HepG2 (cell line): Measurements from ENCODE around the gene ADAMTS4. TPM values are rescaled to one million over a fixed set of nuclear protein-coding genes. Genes with fewer than 3 reads are reported as not detected.

ENCODE experiments used
- CBX1 ChIP-seq: IDR thresholded peaks from one replicate; pipeline ENCODE4 v1.6.1; 2016; ENCODE audit warnings: antibody characterized with exemption, low read depth
- EHMT2 ChIP-seq: fragments of 200-600 bp; sonication (generic); IDR thresholded peaks from 2 replicates; pipeline ENCODE4 v1.7.0; 2017; ENCODE audit warnings: antibody characterized with exemption, low read depth, low read length, borderline replicate concordance
- KDM3A ChIP-seq: IDR thresholded peaks from 2 replicates; pipeline ENCODE4 v1.6.1; 2018; ENCODE audit warnings: low read depth, missing compliant biosample characterization
- KLF6 ChIP-seq: IDR thresholded peaks from 2 replicates; pipeline ENCODE4 v1.8.0; 2016; ENCODE audit warnings: missing biosample characterization, missing genetic modification reagents
- NONO ChIP-seq, 2 experiments: fragments of 450-650 bp in 1 of 2; sonication (generic) in 1 of 2; formaldehyde crosslinking in 1 of 2; IDR thresholded peaks in 1 of 2; conservative IDR thresholded peaks in 1 of 2; 2 replicates each; pipeline versions ENCODE4 v1.6.1 to v1.8.0; 2017 to 2022; ENCODE audit warnings: mild to moderate bottlenecking in 1 of 2, missing genetic modification reagents in 1 of 2, moderate library complexity in 1 of 2
- POLR2AphosphoS5 ChIP-seq: IDR thresholded peaks from 2 replicates; pipeline ENCODE4 v1.6.1; 2012; ENCODE audit warnings: low read depth, low read length
- RARG ChIP-seq: sonication (generic); formaldehyde crosslinking; IDR thresholded peaks from 2 replicates; pipeline ENCODE4 v1.4.0; 2020; ENCODE audit warnings: low read depth, mild to moderate bottlenecking, missing genetic modification reagents
- ZBTB44 ChIP-seq: sonication (generic); formaldehyde crosslinking; IDR thresholded peaks from 2 replicates; pipeline ENCODE4 v1.4.0; 2020; ENCODE audit warnings: missing genetic modification reagents
- ZFP37 ChIP-seq: sonication (generic); formaldehyde crosslinking; IDR thresholded peaks from 2 replicates; pipeline ENCODE4 v1.4.0; 2020; ENCODE audit warnings: missing genetic modification reagents, borderline replicate concordance
- ZMAT3 ChIP-seq: sonication (generic); formaldehyde crosslinking; conservative IDR thresholded peaks from 2 replicates; pipeline ENCODE4 v1.7.0; 2021; ENCODE audit warnings: missing genetic modification reagents
- ZNF530 ChIP-seq: sonication (generic); formaldehyde crosslinking; IDR thresholded peaks from 2 replicates; pipeline ENCODE4 v1.5.0; 2020; ENCODE audit warnings: low read depth, mild to moderate bottlenecking, missing genetic modification reagents
- ZNF720 ChIP-seq: sonication (generic); formaldehyde crosslinking; IDR thresholded peaks from 2 replicates; pipeline ENCODE4 v1.4.0; 2020; ENCODE audit warnings: missing genetic modification reagents
- polyA plus RNA-seq, 8 experiments: library from polyadenylated mRNA; depleted of rRNA in 3 of 8; stranded (reverse) in 7 of 8; unstranded in 1 of 8; fragments of >200 nt; fragmentation: Illumina TruSeq in 4 of 8; extraction: Trizol in 4 of 8; gene quantifications; 2 replicates each; pipeline versions ENCODE4 v1.2.1 to v1.2.3, GENCODE V29; 2011 to 2016; ENCODE audit warnings: low read depth in 4 of 8, missing spikeins in 1 of 8, mixed read lengths in 1 of 8; ENCODE audit not compliant: insufficient read depth in 1 of 8
- total RNA-seq, 5 experiments: library from RNA; depleted of rRNA; stranded (reverse); fragments of >200 nt; fragmentation: Illumina TruSeq; extraction: Trizol; gene quantifications; 2 replicates each; pipeline ENCODE4 v1.2.3, GENCODE V29; 2016; ENCODE audit warnings: low read depth in 1 of 5
- TF ChIP-seq, protein P1 (sequence below): sonication (generic); formaldehyde crosslinking; IDR thresholded peaks from 2 replicates; pipeline ENCODE4 v1.8.1; 2023; ENCODE audit warnings: mild to moderate bottlenecking, missing genetic modification reagents
- TF ChIP-seq, protein P2 (sequence below): sonication (generic); formaldehyde crosslinking; IDR thresholded peaks from 2 replicates; pipeline ENCODE4 v1.4.0; 2020; ENCODE audit warnings: missing genetic modification reagents
- TF ChIP-seq, protein P3 (sequence below): sonication (generic); formaldehyde crosslinking; IDR thresholded peaks from 2 replicates; pipeline ENCODE4 v1.8.0; 2022; ENCODE audit warnings: missing genetic modification reagents, low read depth, mild to moderate bottlenecking, borderline replicate concordance
- TF ChIP-seq, protein P4 (sequence below): sonication (generic); formaldehyde crosslinking; IDR thresholded peaks from 2 replicates; pipeline ENCODE4 v1.4.0; 2020; ENCODE audit warnings: mild to moderate bottlenecking, missing genetic modification reagents
- TF ChIP-seq, protein P5 (sequence below): sonication (generic); formaldehyde crosslinking; IDR thresholded peaks from 2 replicates; pipeline ENCODE4 v1.5.0; 2020; ENCODE audit warnings: missing genetic modification reagents, mild to moderate bottlenecking, borderline replicate concordance

The ADAMTS4 gene
- total and polyA plus RNA-seq, 2 of the 13 experiments (the other 11 are each of a cell fraction or from before 2014, with no cell fraction given): 0.51 to 1.7 TPM

GRCh38 chr1:161177112-161177935 is 21.5 kb downstream of the ADAMTS4 start, which contains the start of gene B4GALT3 (continued):
- TF ChIP-seq, protein P1, sequence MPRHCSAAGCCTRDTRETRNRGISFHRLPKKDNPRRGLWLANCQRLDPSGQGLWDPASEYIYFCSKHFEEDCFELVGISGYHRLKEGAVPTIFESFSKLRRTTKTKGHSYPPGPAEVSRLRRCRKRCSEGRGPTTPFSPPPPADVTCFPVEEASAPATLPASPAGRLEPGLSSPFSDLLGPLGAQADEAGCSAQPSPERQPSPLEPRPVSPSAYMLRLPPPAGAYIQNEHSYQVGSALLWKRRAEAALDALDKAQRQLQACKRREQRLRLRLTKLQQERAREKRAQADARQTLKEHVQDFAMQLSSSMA (CRISPR knock-in tag): peak; percentile 89
- TF ChIP-seq POLR2AphosphoS5: peak; percentile 98
- TF ChIP-seq ZNF530 (CRISPR knock-in tag): 0 out of 2 replicates have a peak, but pooled peaks have one; percentile 74
- no peak for TF ChIP-seq NONO (IDR thresholded peaks at IDR 0.05)
- TF ChIP-seq NONO (CRISPR knock-in tag; conservative IDR thresholded peaks at IDR 0.05): peak; percentile 88
- TF ChIP-seq, protein P2, sequence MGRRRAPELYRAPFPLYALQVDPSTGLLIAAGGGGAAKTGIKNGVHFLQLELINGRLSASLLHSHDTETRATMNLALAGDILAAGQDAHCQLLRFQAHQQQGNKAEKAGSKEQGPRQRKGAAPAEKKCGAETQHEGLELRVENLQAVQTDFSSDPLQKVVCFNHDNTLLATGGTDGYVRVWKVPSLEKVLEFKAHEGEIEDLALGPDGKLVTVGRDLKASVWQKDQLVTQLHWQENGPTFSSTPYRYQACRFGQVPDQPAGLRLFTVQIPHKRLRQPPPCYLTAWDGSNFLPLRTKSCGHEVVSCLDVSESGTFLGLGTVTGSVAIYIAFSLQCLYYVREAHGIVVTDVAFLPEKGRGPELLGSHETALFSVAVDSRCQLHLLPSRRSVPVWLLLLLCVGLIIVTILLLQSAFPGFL: no peak
- TF ChIP-seq, protein P3, sequence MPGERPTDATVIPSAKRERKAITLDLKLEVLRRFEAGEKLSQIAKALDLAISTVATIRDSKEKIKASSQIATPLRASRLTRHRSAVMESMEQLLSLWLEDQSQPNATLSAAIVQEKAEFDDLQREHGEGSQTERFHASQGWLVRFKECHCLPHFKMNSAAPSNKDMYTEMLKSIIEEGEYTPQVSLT (CRISPR knock-in tag): no peak
- peak; percentile 68; the same call in 1 of the 2 replicates for TF ChIP-seq KDM3A (CRISPR knock-in tag)
- 0 out of 2 replicates have a peak, but pooled peaks have one; percentile 76 for TF ChIP-seq KLF6 (CRISPR knock-in tag)
- TF ChIP-seq, protein P4, sequence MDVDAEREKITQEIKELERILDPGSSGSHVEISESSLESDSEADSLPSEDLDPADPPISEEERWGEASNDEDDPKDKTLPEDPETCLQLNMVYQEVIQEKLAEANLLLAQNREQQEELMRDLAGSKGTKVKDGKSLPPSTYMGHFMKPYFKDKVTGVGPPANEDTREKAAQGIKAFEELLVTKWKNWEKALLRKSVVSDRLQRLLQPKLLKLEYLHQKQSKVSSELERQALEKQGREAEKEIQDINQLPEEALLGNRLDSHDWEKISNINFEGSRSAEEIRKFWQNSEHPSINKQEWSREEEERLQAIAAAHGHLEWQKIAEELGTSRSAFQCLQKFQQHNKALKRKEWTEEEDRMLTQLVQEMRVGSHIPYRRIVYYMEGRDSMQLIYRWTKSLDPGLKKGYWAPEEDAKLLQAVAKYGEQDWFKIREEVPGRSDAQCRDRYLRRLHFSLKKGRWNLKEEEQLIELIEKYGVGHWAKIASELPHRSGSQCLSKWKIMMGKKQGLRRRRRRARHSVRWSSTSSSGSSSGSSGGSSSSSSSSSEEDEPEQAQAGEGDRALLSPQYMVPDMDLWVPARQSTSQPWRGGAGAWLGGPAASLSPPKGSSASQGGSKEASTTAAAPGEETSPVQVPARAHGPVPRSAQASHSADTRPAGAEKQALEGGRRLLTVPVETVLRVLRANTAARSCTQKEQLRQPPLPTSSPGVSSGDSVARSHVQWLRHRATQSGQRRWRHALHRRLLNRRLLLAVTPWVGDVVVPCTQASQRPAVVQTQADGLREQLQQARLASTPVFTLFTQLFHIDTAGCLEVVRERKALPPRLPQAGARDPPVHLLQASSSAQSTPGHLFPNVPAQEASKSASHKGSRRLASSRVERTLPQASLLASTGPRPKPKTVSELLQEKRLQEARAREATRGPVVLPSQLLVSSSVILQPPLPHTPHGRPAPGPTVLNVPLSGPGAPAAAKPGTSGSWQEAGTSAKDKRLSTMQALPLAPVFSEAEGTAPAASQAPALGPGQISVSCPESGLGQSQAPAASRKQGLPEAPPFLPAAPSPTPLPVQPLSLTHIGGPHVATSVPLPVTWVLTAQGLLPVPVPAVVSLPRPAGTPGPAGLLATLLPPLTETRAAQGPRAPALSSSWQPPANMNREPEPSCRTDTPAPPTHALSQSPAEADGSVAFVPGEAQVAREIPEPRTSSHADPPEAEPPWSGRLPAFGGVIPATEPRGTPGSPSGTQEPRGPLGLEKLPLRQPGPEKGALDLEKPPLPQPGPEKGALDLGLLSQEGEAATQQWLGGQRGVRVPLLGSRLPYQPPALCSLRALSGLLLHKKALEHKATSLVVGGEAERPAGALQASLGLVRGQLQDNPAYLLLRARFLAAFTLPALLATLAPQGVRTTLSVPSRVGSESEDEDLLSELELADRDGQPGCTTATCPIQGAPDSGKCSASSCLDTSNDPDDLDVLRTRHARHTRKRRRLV (CRISPR knock-in tag): peak; percentile 85; the same call in 1 of the 2 replicates
- TF ChIP-seq ZNF720 (CRISPR knock-in tag): peak; percentile 86; the same call in 1 of the 2 replicates
- no peak; the same call in 1 of the 2 replicates for TF ChIP-seq ZFP37 (CRISPR knock-in tag)
- TF ChIP-seq ZMAT3 (CRISPR knock-in tag): peak; percentile 94
- TF ChIP-seq ZBTB44 (CRISPR knock-in tag): peak; percentile 19; the same call in 1 of the 2 replicates
- TF ChIP-seq, protein P5, sequence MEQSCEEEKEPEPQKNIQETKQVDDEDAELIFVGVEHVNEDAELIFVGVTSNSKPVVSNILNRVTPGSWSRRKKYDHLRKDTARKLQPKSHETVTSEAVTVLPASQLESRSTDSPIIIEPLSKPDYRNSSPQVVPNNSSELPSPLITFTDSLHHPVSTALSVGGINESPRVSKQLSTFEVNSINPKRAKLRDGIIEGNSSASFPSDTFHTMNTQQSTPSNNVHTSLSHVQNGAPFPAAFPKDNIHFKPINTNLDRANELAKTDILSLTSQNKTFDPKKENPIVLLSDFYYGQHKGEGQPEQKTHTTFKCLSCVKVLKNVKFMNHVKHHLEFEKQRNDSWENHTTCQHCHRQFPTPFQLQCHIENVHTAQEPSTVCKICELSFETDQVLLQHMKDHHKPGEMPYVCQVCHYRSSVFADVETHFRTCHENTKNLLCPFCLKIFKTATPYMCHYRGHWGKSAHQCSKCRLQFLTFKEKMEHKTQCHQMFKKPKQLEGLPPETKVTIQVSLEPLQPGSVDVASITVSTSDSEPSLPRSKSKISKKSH (CRISPR knock-in tag): no peak
- peak; percentile 73; the same call in 1 of the 2 replicates for TF ChIP-seq RARG (CRISPR knock-in tag)
- TF ChIP-seq EHMT2: no peak
- no peak for TF ChIP-seq CBX1
